Effector memory CD8-positive, alpha-beta T cell (primary cell): ENCODE measurements around the gene ZNF385C.
"Not testable (repeated sequence)": the region's sequence is repeated elsewhere in the genome, so short reads cannot be mapped to it uniquely, and the experiment has no call there.

Source experiments
- ATAC-seq: fragments of 150-1000 bp; cut with Tn5 transposase; replicated peaks from 2 replicates; pipeline ENCODE4 v1.10.0; 2021; ENCODE audit warnings: mild to moderate bottlenecking, moderate library complexity
- DNase-seq, 3 experiments: peaks; one replicate each; pipeline ENCODE4 v3.0.0; 2021
- H3K27ac Mint-ChIP-seq, 2 donors: one replicate each; pipeline ENCODE4 v1.8.0; 2022; ENCODE audit warnings: mild to moderate bottlenecking in 2 of 2, mixed read lengths in 2 of 2, moderate library complexity in 2 of 2
- H3K27me3 Mint-ChIP-seq, 2 donors: one replicate each; pipeline ENCODE4 v1.8.0; 2022; ENCODE audit warnings: mixed read lengths in 2 of 2
- H3K36me3 Mint-ChIP-seq: one replicate; pipeline ENCODE4 v1.8.0; 2022; ENCODE audit warnings: mild to moderate bottlenecking, moderate library complexity, mixed read lengths; ENCODE audit not compliant: insufficient read depth
- H3K4me1 Mint-ChIP-seq, 2 donors: one replicate each; pipeline ENCODE4 v1.8.0; 2022; ENCODE audit warnings: low read depth in 2 of 2, mixed read lengths in 2 of 2
- H3K4me3 Mint-ChIP-seq, 2 donors: one replicate each; pipeline ENCODE4 v1.8.0; 2022; ENCODE audit warnings: mild to moderate bottlenecking in 2 of 2, mixed read lengths in 2 of 2, moderate library complexity in 2 of 2
- H3K9me3 Mint-ChIP-seq, 2 donors: one replicate each; pipeline ENCODE4 v1.8.0; 2022; ENCODE audit warnings: mixed read lengths in 2 of 2

The ZNF385C gene

GRCh38 chr17:42028791-42029127 lies 69.5 kb downstream of the ZNF385C start:
- Mint-ChIP-seq H3K4me3 (no peak overlapping the region), H3K9me3 (no peaks in the 10 kb centered on the region), H3K27ac (no peak overlapping the region), H3K36me3 (peaks cover 13% of the 10 kb centered on the region), H3K4me1 (peaks cover 5 to 9% of the 10 kb centered on the region in 2 donors), H3K27me3 (peaks cover 15 to 16% of the 10 kb centered on the region in 2 donors)
- DNase-seq (no peak), ATAC-seq (no peak)

GRCh38 chr17:42027961-42028790 lies 70.1 kb downstream of the ZNF385C start:
- no peak for ATAC-seq
- Mint-ChIP-seq H3K27ac (no peak overlapping the region), H3K27me3 (peaks cover 12 to 16% of the 10 kb centered on the region in 2 donors), H3K4me3 (no peak overlapping the region), H3K4me1 (peaks cover 5 to 8% of the 10 kb centered on the region in 2 donors), H3K9me3 (no peaks in the 10 kb centered on the region), H3K36me3 (peaks cover 13% of the 10 kb centered on the region)
- DNase-seq: no peak

GRCh38 chr17:42027590-42027889 lies 70.7 kb downstream of the ZNF385C start:
- Mint-ChIP-seq H3K4me3 (no peak overlapping the region), H3K9me3 (no peaks in the 10 kb centered on the region), H3K27me3 (peaks cover 12 to 16% of the 10 kb centered on the region in 2 donors), H3K36me3 (peaks cover 13% of the 10 kb centered on the region), H3K4me1 (peaks cover 5 to 8% of the 10 kb centered on the region in 2 donors), H3K27ac (no peak overlapping the region)
- ATAC-seq: no peak
- DNase-seq: no peak

GRCh38 chr17:42026857-42027589 lies 71.2 kb downstream of the ZNF385C start:
- H3K9me3 Mint-ChIP-seq: no peaks in the 10 kb centered on the region
- H3K27ac Mint-ChIP-seq: no peak overlapping the region
- no peak overlapping the region for H3K4me3 Mint-ChIP-seq
- ATAC-seq: no peak
- H3K4me1 Mint-ChIP-seq: peaks cover 5 to 10% of the 10 kb centered on the region in 2 donors
- peaks cover 13% of the 10 kb centered on the region for H3K36me3 Mint-ChIP-seq
- no peak for DNase-seq
- H3K27me3 Mint-ChIP-seq: peaks cover 12 to 16% of the 10 kb centered on the region in 2 donors

- ATAC-seq (no peak), DNase-seq (no peak)
- no peaks in the 10 kb centered on the region for H3K9me3 Mint-ChIP-seq
- H3K4me3 Mint-ChIP-seq: no peak overlapping the region
- H3K4me1 Mint-ChIP-seq: peaks cover 10 to 17% of the 10 kb centered on the region in 2 donors
- H3K27ac Mint-ChIP-seq: peak overlapping the region in 1 of 2 donors; percentile 77
- H3K27me3 Mint-ChIP-seq: peaks cover 12 to 16% of the 10 kb centered on the region in 2 donors
- H3K36me3 Mint-ChIP-seq: peaks cover 13% of the 10 kb centered on the region
These were observed 72.3 kb downstream of the ZNF385C start for GRCh38 chr17:42025936-42026335.

GRCh38 chr17:42025191-42025579 lies 73.1 kb downstream of the ZNF385C start:
- H3K4me1 Mint-ChIP-seq: peaks cover 17 to 22% of the 10 kb centered on the region in 2 donors
- peaks cover 13% of the 10 kb centered on the region for H3K36me3 Mint-ChIP-seq
- H3K9me3 Mint-ChIP-seq: no peaks in the 10 kb centered on the region
- H3K27me3 Mint-ChIP-seq: peaks cover 12 to 16% of the 10 kb centered on the region in 2 donors
- no peak for ATAC-seq
- H3K4me3 Mint-ChIP-seq: no peak overlapping the region
- no peak for DNase-seq
- no peak overlapping the region for H3K27ac Mint-ChIP-seq

DNA sequence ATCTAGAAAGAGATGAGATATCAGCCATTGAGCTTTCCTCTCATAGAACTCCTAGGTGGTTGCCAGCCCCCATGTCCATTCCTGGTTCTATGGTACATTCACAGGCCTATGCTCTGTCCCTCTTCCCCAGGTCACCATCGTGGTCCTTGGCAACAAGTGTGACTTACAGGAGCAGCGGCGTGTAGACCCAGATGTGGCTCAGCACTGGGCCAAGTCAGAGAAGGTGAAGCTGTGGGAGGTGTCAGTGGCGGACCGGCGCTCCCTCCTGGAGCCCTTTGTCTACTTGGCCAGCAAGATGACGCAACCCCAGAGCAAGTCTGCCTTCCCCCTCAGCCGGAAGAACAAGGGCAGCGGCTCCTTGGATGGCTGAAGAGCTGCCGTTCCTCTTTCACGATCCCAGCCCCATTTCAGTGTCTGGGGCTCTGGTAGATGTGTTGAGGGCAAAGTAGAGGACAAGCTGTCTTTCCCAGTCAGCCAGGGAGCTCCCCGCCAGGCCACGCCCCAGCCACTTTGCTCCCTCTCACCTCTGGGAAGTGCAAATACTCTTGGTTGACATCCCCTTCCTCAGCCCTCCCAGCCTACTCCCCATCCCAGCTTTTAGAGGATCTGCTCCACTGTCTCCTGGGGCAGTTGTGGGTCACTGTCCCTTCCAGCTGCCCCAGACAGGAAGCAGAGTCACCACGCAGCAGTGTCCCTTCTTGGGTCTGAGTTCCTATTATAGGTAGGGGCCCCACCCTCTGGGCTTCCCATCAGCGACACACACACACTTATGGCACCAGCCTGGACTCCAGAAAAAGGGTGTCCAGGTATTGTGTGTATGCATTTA lies 74.5 kb downstream of the ZNF385C start:
- no peak overlapping the region for H3K4me3 Mint-ChIP-seq
- no peak for ATAC-seq
- DNase-seq: no peak
- peaks cover 7 to 10% of the 10 kb centered on the region in 2 donors for H3K27me3 Mint-ChIP-seq
- peaks cover 23% of the 10 kb centered on the region for H3K36me3 Mint-ChIP-seq
- no peak overlapping the region for H3K27ac Mint-ChIP-seq
- H3K9me3 Mint-ChIP-seq: peaks cover 0 to 2% of the 10 kb centered on the region in 2 donors
- H3K4me1 Mint-ChIP-seq: peaks cover 25 to 27% of the 10 kb centered on the region in 2 donors

DNA sequence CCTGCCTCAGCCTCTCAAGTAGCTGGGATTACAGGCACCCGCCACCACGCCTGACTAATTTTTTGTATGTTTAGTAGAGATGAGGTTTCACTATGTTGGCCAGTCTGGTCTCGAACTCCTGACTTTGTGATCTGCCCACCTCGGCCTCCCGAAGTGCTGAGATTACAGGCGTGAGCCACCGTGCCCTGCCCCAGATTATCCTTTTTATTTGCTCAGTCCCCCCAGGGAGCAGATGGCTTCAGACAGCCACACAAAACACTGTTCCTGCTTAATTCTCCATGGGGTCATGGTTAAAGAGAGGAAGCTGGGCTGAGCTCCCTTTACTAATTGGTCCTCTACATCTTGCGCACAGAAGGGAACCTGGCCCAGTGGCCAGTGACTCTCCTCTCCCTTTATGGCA lies 77.4 kb downstream of the ZNF385C start:
- peaks cover 30% of the 10 kb centered on the region for H3K36me3 Mint-ChIP-seq
- not testable (repeated sequence) for DNase-seq, H3K27me3 Mint-ChIP-seq, ATAC-seq, H3K9me3 Mint-ChIP-seq
- peaks cover 46 to 48% of the 10 kb centered on the region in 2 donors for H3K4me1 Mint-ChIP-seq
- peak overlapping the region; percentile 80 to 93 for H3K27ac Mint-ChIP-seq
- H3K4me3 Mint-ChIP-seq: peak overlapping the region; percentile 96 to 99

GRCh38 chr17:42019509-42020404 lies 78.5 kb downstream of the ZNF385C start, which contains the start of gene NKIRAS2:
NKIRAS2 (plus strand) TSS chr17:42020090; CDS start chr17:42021578, 1,488 bp downstream.
- peaks cover 36% of the 10 kb centered on the region for H3K36me3 Mint-ChIP-seq
- peak; percentile 70 for ATAC-seq
- peak within 1 kb of the TSS; percentile 96 to 99 for H3K4me3 Mint-ChIP-seq
- peak within 1 kb of the TSS; percentile 80 to 93 for H3K27ac Mint-ChIP-seq
- no peaks in the 10 kb centered on the region for H3K27me3 Mint-ChIP-seq
- peak; percentile 88 to 89 (median 89) for DNase-seq
- H3K9me3 Mint-ChIP-seq: peaks cover 0 to 2% of the 10 kb centered on the region in 2 donors
- peaks cover 52 to 54% of the 10 kb centered on the region in 2 donors for H3K4me1 Mint-ChIP-seq

DNA sequence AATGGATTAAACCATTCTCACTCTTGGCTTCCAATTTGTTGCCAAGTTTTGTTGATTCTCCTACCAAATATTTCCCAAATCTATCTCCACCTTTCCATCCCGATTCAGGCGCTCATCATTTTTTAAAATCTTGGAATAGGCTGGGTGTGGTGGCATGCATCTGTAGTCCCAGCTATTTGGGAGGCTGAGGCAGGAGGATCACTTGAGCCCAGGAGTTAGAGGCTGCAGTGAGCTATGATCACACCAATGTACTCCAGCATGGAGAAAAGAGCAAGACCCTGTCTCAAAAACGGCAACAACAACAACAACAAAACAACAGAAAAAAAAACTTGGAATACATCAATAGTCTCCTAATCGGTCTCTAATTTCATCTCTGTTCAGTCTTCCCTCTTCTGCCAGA lies 79.3 kb downstream of the ZNF385C start:
- peak overlapping the region; percentile 96 to 99 for H3K4me3 Mint-ChIP-seq
- peaks cover 0 to 2% of the 10 kb centered on the region in 2 donors for H3K9me3 Mint-ChIP-seq
- no peak for ATAC-seq
- no peak overlapping the region for H3K27ac Mint-ChIP-seq
- H3K36me3 Mint-ChIP-seq: peaks cover 30% of the 10 kb centered on the region
- peaks cover 50 to 53% of the 10 kb centered on the region in 2 donors for H3K4me1 Mint-ChIP-seq
- no peaks in the 10 kb centered on the region for H3K27me3 Mint-ChIP-seq
- no peak for DNase-seq

- Mint-ChIP-seq H3K36me3 (peaks cover 30% of the 10 kb centered on the region), H3K9me3 (peaks cover 0 to 2% of the 10 kb centered on the region in 2 donors), H3K4me3 (peak overlapping the region; percentile 96 to 99), H3K27me3 (no peaks in the 10 kb centered on the region), H3K27ac (peak overlapping the region; percentile 99), H3K4me1 (peaks cover 50 to 57% of the 10 kb centered on the region in 2 donors)
- no peak for ATAC-seq
- no peak for DNase-seq
These were observed 79.9 kb downstream of the ZNF385C start for GRCh38 chr17:42018339-42018738.

- H3K36me3 Mint-ChIP-seq: peaks cover 30% of the 10 kb centered on the region
- H3K4me1 Mint-ChIP-seq: peaks cover 54 to 62% of the 10 kb centered on the region in 2 donors
- no peak for DNase-seq
- H3K9me3 Mint-ChIP-seq: peaks cover 0 to 2% of the 10 kb centered on the region in 2 donors
- H3K4me3 Mint-ChIP-seq: peak overlapping the region; percentile 96 to 99
- H3K27me3 Mint-ChIP-seq: no peaks in the 10 kb centered on the region
- H3K27ac Mint-ChIP-seq: peak overlapping the region; percentile 99
- ATAC-seq: no peak
These were observed 80.4 kb downstream of the ZNF385C start for GRCh38 chr17:42017866-42018200.
